SU-DHL-6 (cell line): ENCODE results near the gene NTM.

Experiments
- H2AFZ ChIP-seq: fragments of 200-600 bp; sonication (generic); 2 replicates; pipeline ENCODE4 v1.6.1; 2014; ENCODE audit warnings: low read depth, mild to moderate bottlenecking, moderate library complexity, mixed read lengths, antibody characterized with exemption, low read length; ENCODE audit not compliant: severe bottlenecking
- H3F3A ChIP-seq: fragments of 200-600 bp; shearing (Covaris generic); 2 replicates; pipeline ENCODE4 v1.6.0; 2016; ENCODE audit warnings: antibody characterized with exemption, mild to moderate bottlenecking; ENCODE audit not compliant: insufficient read depth
- H3K27ac ChIP-seq: fragments of 200-600 bp; sonication (generic); 2 replicates; pipeline ENCODE4 v1.5.1; 2016; ENCODE audit warnings: low read depth, mild to moderate bottlenecking, low read length, moderate library complexity, mixed read lengths
- H3K27me3 ChIP-seq: fragments of 200-600 bp; sonication (generic), shearing (Covaris generic); 2 replicates; pipeline ENCODE4 v1.6.0; 2014; ENCODE audit warnings: mild to moderate bottlenecking, low read length
- H3K36me3 ChIP-seq: fragments of 200-600 bp; sonication (generic); 2 replicates; pipeline ENCODE4 v1.6.1; 2014; ENCODE audit warnings: mild to moderate bottlenecking, low read length, mixed read lengths
- H3K4me2 ChIP-seq: fragments of 300-600, 200-600 bp; shearing (Covaris generic), sonication (generic); 2 replicates; pipeline ENCODE4 v1.6.0; 2014; ENCODE audit warnings: low read length, low read depth, mild to moderate bottlenecking; ENCODE audit not compliant: poor library complexity, severe bottlenecking
- H3K4me3 ChIP-seq: fragments of 200-600 bp; sonication (generic); 2 replicates; pipeline ENCODE4 v1.5.1; 2014; ENCODE audit warnings: antibody characterized with exemption, low read length, mild to moderate bottlenecking, mixed read lengths; ENCODE audit not compliant: insufficient read depth, poor library complexity, severe bottlenecking
- H3K79me2 ChIP-seq: fragments of 200-600 bp; sonication (generic); 2 replicates; pipeline ENCODE4 v1.6.1; 2014; ENCODE audit warnings: mild to moderate bottlenecking, low read length, moderate library complexity; ENCODE audit not compliant: insufficient read depth
- H3K9ac ChIP-seq: fragments of 200-600 bp; sonication (generic); 2 replicates; pipeline ENCODE4 v1.7.0; 2014; ENCODE audit warnings: mild to moderate bottlenecking, low read length
- H3K9me2 ChIP-seq: fragments of 200-600 bp; sonication (generic); replicated peaks from 2 replicates; pipeline ENCODE4 v1.6.1; 2014; ENCODE audit warnings: low read length; ENCODE audit not compliant: insufficient read depth
- H3K9me3 ChIP-seq: fragments of 200-600 bp; sonication (generic); 2 replicates; pipeline ENCODE4 v1.6.1; 2014; ENCODE audit warnings: low read length, mixed read lengths; ENCODE audit not compliant: insufficient read depth
- H4K20me1 ChIP-seq: fragments of 200-600 bp; sonication (generic); 2 replicates; pipeline ENCODE4 v1.6.1; 2014; ENCODE audit warnings: low read depth, mild to moderate bottlenecking, antibody characterized with exemption, low read length, moderate library complexity, mixed read lengths
- CTCF ChIP-seq: fragments of 200-600 bp; sonication (generic); IDR thresholded peaks from one replicate; pipeline ENCODE4 v1.5.1; 2017; ENCODE audit warnings: antibody characterized with exemption, mild to moderate bottlenecking, low read length, moderate library complexity; ENCODE audit not compliant: insufficient read depth, poor library complexity, severe bottlenecking
- EZH2phosphoT487 ChIP-seq: fragments of 200-600 bp; sonication (generic), shearing (Covaris generic); conservative IDR thresholded peaks from 2 replicates; pipeline ENCODE4 v1.6.1; 2018; ENCODE audit warnings: mild to moderate bottlenecking, antibody characterized with exemption, low read length, moderate library complexity, mixed read lengths

NTM gene

DNA sequence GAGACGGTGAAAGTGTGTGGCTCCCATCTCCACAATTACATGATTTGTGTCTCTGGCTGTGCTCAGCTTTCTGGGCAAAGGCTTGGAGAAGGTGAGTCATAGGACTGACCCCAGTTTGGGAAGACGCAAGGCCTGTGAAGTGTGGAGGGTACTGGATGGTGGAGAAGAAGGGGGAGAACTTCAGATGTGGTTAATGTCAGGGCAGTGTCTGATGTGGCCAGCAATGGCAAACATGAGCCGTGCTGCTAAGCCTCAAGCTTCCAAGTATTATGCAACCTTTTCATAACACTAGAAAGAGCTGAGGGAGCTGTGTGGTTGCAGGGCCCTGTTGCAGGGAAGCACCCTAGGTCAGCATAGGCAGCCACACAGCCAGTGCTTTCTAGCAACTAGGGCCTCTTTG is 110.9 kb downstream of the NTM start:
- TF ChIP-seq CTCF (no peak), EZH2phosphoT487 (no peak)
- H3K4me3 ChIP-seq: no peak overlapping the region
- no peak overlapping the region for H2AFZ ChIP-seq
- H4K20me1 ChIP-seq: no peaks in the 10 kb centered on the region
- H3K4me2 ChIP-seq: no peak overlapping the region
- H3F3A ChIP-seq: no peaks in the 10 kb centered on the region
- no peaks in the 10 kb centered on the region for H3K36me3 ChIP-seq
- H3K79me2 ChIP-seq: no peaks in the 10 kb centered on the region
- no peaks in the 10 kb centered on the region for H3K27me3 ChIP-seq
- H3K27ac ChIP-seq: no peak overlapping the region
- no peaks in the 10 kb centered on the region for H3K9me2 ChIP-seq
- no peaks in the 10 kb centered on the region for H3K9me3 ChIP-seq
- no peak overlapping the region for H3K9ac ChIP-seq

GRCh38 chr11:131481971-131482370 is 111.6 kb downstream of the NTM start:
- H3K36me3 ChIP-seq: no peaks in the 10 kb centered on the region
- H3K4me3 ChIP-seq: no peak overlapping the region
- H3K27ac ChIP-seq: no peak overlapping the region
- no peaks in the 10 kb centered on the region for H3K79me2 ChIP-seq
- no peaks in the 10 kb centered on the region for H3K27me3 ChIP-seq
- no peak overlapping the region for H3K4me2 ChIP-seq
- TF ChIP-seq CTCF (no peak), EZH2phosphoT487 (no peak)
- no peaks in the 10 kb centered on the region for H4K20me1 ChIP-seq
- H2AFZ ChIP-seq: no peak overlapping the region
- no peaks in the 10 kb centered on the region for H3F3A ChIP-seq
- H3K9me3 ChIP-seq: no peaks in the 10 kb centered on the region
- H3K9me2 ChIP-seq: no peaks in the 10 kb centered on the region
- H3K9ac ChIP-seq: no peak overlapping the region

DNA sequence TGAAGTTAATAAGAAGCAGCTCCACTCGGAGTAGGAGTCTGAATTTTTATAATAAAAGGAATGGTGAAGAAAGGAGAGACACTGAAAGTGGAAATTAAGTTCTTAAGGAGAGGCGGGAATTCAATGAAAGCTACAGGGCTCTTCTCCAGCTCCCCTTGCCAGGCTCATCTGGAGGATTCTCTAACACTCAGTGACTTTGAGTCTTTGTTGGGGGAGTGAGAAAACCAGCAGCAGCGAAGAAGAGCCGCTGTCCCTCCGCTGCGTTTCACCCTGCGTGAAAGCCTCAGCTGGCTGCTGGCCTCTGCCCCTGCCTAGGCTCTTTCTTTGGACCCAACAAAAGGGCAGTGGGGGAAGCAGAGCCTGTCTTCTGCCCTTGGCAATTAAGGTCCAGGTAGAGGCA is 113.0 kb downstream of the NTM start:
- H3K27ac ChIP-seq: no peak overlapping the region
- no peak overlapping the region for H2AFZ ChIP-seq
- H3K4me2 ChIP-seq: no peak overlapping the region
- no peaks in the 10 kb centered on the region for H3K9me2 ChIP-seq
- no peak overlapping the region for H3K4me3 ChIP-seq
- no peaks in the 10 kb centered on the region for H3K79me2 ChIP-seq
- H3F3A ChIP-seq: no peaks in the 10 kb centered on the region
- H3K9ac ChIP-seq: no peak overlapping the region
- H4K20me1 ChIP-seq: no peaks in the 10 kb centered on the region
- H3K36me3 ChIP-seq: no peaks in the 10 kb centered on the region
- TF ChIP-seq EZH2phosphoT487 (no peak), CTCF (no peak)
- H3K27me3 ChIP-seq: no peaks in the 10 kb centered on the region
- H3K9me3 ChIP-seq: no peaks in the 10 kb centered on the region

- Histone ChIP-seq H3K27ac (no peak overlapping the region), H3K79me2 (no peaks in the 10 kb centered on the region), H3K4me3 (no peak overlapping the region), H4K20me1 (no peaks in the 10 kb centered on the region), H3K36me3 (no peaks in the 10 kb centered on the region), H3K27me3 (no peaks in the 10 kb centered on the region), H3K4me2 (no peak overlapping the region), H2AFZ (no peak overlapping the region), H3K9me2 (no peaks in the 10 kb centered on the region), H3F3A (no peaks in the 10 kb centered on the region), H3K9me3 (no peaks in the 10 kb centered on the region), H3K9ac (no peak overlapping the region)
- TF ChIP-seq EZH2phosphoT487: no peak
- TF ChIP-seq CTCF: no peak
Measured at GRCh38 chr11:131483877-131484276, 113.5 kb downstream of the NTM start.
